GM19035 (cell line): ENCODE measurements around the gene GANC.

Source experiments
- ATAC-seq: cut with Tn5 transposase; IDR thresholded peaks from one replicate; pipeline ENCODE4 v1.9.1; 2021; ENCODE audit not compliant: unreplicated experiment

GANC gene

DNA sequence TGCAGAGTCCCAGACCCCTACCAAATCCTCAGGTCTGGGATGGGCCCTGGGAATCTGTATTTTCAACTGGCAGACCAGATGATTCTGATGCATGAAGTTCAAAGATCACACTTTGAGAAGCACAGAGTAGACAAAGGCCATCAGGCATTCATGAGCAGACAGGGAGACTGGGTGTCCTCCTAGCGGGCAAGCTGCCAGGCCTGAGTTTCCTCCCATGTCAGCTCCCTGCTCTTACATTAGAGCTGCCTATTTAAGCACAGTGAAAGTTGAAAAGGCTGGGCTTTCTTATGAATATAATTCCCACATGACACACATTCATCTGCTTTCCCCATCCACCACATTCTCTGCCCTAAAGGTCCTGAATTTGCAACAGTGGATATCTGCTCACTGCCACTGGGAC is 100.3 kb downstream of the GANC start:
- ATAC-seq, result no peak

- no peak for ATAC-seq
Measured at GRCh38 chr15:42373936-42374335, 100.9 kb downstream of the GANC start.

GRCh38 chr15:42374810-42375209 is 101.8 kb downstream of the GANC start:
- no peak for ATAC-seq

- no peak for ATAC-seq
Measured at GRCh38 chr15:42375252-42375651, 102.3 kb downstream of the GANC start.

DNA sequence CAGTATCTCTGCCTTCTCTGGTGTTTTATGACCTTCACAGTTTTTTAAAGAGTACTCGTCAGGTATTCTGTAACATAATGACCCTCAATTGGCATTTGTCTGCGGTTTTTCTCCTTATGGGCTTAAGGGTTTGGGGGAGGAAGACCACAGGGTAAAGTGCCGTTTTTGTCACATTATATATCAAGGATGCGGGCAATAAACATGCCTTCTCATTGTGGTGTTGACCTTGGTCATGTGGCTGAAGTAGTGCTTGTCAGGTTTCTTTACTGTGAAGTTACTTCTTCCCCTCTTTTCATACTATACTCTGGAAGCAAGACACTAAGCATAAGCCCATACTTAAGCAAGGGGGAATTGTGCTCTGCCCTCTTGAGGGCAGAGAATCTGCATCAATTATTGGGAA is 102.9 kb downstream of the GANC start:
- no peak for ATAC-seq

- ATAC-seq, result no peak
Measured at GRCh38 chr15:42378011-42378410, 105.0 kb downstream of the GANC start.

DNA sequence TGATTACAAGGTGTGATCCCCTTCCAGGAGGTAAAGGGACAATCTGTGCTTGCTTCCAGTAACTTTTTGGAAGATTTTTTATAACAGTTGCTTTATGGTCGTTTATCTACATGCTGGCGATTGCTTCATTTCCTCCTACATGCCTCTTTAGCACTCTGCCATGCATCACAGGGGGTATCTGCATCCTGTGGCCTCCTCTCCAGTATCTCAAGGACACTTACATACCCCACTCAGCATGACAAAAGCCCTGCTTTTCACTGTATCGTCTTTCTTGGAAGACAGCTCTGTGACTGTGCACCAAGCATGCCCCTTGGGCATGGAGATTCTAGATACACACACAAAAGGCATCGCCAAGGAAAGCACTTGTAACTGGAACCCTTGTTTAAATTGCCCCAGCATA is 111.6 kb downstream of the GANC start:
- ATAC-seq, result no peak

GRCh38 chr15:42385206-42385979 is 112.4 kb downstream of the GANC start:
- ATAC-seq, result no peak

DNA sequence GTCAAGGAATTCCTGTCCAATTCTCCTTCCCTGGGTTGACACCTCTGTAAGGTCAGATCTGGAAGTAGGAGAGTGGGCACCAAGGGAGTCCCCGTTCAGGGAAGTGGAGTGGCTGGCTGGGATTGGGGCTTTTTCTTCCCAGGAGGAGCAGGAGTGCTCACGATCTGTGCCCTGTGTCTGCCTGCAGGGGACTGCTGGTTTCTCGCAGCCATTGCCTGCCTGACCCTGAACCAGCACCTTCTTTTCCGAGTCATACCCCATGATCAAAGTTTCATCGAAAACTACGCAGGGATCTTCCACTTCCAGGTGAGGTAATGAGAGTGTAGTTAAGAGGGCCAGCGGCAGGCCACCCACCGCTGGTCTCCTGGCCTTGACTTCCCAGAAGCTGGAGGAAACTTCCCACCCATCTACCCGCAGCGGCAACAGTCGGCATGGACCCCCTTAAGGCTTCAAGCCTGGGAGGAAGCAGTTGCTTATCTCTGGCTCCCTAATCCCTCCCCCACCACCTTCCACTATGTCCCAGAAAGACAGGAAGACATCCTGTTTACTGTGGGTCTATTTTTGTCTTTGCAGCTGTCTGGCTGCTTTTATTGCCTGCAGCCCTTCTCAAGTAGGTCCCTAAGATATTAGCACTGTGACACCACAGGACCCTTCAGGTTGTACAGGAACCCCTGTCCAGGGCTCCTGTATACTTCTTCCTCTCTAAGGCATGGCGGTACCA is 113.1 kb downstream of the GANC start:
- no peak for ATAC-seq

DNA sequence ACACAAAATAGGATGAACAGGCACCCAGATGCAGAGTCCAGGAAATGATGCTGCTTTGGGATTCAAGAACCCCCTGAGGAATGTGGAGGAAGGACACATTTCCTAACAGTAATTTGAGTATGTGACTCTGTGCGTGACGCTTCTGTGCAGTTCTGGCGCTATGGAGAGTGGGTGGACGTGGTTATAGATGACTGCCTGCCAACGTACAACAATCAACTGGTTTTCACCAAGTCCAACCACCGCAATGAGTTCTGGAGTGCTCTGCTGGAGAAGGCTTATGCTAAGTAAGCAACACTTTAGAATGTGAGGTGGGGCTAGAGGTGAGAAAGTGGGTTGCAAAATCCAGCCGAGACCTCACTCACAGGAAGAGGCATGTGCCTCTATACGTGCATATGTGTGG is 114.6 kb downstream of the GANC start:
- ATAC-seq, result no peak

- ATAC-seq, result no peak
Measured at GRCh38 chr15:42392309-42393024, 119.5 kb downstream of the GANC start.

DNA sequence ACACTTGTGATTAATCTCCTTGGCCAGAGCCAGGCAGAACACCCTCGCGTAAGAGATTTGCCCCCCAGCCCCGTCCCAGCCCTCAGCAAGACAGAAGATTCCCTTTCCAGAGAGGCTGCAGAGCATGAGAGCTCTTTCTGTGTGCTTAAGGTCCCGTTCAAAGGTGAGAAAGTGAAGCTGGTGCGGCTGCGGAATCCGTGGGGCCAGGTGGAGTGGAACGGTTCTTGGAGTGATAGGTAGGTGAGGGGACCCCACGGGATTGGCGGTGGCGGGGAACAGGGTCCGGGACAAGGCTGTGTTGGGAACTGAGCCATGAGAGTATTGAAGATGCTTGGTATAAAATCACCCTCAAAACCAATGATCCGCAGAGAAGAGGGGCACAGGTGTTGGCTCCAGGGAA is 121.1 kb downstream of the GANC start:
- ATAC-seq, result no peak

DNA sequence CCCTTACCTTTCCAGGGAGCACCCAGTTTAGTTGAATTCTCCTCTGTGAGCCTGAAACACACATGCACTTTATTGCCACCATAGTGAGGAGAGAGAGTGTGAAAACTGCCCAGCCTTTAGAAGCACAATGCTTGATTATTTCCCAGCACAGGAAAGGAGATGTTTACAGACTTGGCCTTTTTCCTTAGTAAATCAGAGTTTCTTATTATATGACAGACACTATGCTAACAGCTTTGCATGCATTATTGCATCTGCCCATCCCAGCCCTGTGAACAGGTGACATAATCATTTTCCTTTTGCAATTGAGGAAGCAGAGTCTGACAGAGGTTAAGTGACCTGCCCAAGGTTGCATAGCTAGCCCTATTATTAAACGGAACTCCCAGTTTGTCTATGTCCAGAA is 122.8 kb downstream of the GANC start:
- no peak for ATAC-seq

GRCh38 chr15:42401544-42402454 is 128.8 kb downstream of the GANC start:
- ATAC-seq, result no peak

GRCh38 chr15:42402455-42403205 is 129.6 kb downstream of the GANC start:
- ATAC-seq, result no peak

DNA sequence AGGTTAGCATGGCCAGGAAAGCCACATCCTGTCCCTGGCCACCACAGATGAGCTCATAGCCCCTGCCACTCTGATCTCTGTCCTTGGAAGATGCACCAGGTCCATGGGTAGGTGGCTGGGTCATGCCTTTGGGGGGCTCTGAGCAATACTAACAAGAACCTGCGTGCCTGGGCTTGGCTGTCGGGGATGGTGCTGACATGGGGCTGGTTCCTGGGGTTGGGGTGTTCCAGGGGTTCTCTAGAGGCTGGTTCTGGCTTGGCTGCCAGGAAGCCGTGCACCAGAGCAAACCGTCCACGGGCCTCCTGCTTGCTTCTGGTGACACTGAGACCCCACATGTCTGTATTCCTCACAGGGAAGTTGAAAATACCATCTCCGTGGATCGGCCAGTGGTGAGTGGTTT is 130.4 kb downstream of the GANC start:
- ATAC-seq, result no peak

DNA sequence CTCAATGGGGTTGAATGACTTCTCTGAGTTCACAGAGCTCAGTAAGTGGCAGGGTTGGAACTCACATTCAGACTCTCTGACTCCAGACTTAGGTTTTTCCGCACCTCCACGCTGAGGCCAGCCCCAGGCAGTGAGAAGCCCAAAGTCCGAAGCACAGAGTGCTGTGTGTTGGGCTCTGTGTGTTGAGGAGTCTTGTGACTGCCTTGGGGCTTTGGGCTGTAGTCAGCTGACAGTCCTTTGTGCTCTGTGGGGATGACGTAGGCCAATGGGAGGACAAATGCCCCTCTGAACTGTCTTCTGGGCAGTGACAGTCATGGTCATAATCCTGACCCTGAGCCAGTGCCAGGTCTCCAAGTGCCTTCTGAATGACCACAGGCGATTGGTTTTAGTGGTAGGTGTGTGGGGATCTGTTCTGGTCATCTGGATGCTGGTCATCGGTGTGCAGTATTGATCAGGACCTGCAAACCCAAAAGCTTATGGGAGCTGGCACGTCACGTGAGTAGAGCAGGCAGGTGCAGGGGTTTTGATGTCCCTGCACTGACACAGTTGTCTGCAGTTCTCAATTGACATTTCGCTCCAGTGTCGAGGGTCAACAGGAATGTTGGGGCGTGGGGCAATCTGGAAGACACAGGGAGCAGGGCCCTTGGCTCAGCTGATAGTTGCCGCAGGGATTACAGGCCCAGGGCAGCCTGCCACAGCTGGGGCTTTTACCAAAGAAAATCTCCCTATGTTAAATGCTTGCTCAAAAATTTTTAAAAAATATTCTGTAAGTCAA is 131.6 kb downstream of the GANC start:
- ATAC-seq, result no peak

GRCh38 chr15:42405863-42406482 is 133.0 kb downstream of the GANC start:
- no peak for ATAC-seq
